Activated T-cell treated with anti-CD3 and anti-CD28 coated beads, Interleukin-2, amount 50 U/mL, for 1 hour (primary cell): Measurements from ENCODE around the gene LSM14A.

Experiments
- DNase-seq: peaks from one replicate; pipeline ENCODE4 v3.0.0-alpha.2; 2020

Gene LSM14A

GRCh38 chr19:34259367-34260095 is 87.2 kb downstream of the LSM14A start:
- no peak for DNase-seq

GRCh38 chr19:34260771-34261173 is 88.5 kb downstream of the LSM14A start:
- DNase-seq = no peak

- no peak for DNase-seq
Observed at GRCh38 chr19:34261334-34262109, 89.2 kb downstream of the LSM14A start.

DNA sequence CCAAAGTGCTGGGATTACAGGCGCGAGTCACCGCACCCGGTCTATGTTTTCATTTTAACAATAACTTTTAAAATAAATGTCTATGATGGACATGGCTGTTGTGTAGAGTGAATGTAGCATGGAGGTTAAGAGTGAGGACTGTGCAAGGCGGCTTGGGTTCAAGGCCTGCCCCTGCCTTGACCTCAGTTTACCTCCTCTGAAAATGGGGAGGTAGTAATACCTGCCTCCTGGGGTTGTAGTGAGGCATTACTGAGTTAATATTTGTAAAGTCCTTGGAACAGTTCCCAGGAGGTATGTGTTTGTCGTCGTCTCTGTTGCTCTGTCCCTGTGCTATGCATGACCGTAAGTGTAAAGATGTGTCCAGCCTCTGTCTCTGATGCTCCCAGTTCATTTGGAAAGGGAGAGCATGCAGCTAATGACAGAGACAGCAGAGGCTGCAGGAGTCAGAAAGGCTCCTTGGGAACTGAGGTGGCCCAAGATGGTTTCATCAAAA is 91.5 kb downstream of the LSM14A start:
- no peak for DNase-seq

- DNase-seq = no peak
Observed at GRCh38 chr19:34265221-34265650, 92.9 kb downstream of the LSM14A start.

DNA sequence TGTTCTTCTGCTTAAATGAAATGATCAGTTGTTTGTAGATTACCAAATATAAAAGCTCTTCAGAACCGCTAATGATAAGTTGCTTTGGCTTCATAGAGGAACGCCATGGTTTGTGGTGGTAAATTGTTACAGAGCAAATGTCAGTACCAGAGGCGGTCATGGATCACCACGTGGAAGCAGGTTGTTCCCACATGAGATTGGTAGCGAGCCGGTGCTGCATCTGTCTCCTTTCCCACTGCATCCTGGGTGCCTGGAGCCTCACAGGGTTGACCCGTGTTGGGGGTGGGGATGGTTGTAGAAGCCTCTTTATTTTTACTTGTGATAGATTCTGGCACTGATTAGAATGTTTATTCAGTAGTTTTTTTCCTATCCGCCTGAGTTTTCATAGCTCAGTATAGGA is 96.8 kb downstream of the LSM14A start:
- no peak for DNase-seq

DNA sequence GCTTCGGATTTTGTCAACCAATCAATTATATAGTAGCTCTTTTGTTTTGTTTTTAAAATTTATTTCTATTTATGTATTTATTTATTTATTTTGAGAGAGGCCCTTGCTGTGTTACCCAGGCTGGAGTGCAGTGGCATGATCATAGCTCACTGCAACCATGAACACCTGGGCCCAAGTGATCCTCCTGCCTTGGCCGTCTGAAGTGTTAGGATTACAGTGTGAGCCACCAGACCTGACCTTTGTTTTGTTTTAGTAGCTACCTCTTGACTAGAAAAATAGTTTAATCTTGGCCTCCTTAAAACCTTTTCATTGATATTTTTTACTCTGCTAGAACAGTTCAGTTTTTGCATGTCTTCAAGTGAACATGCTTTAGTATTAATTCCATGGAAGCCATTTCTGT is 97.2 kb downstream of the LSM14A start:
- no peak for DNase-seq

- DNase-seq = peak; percentile 73
Observed at GRCh38 chr19:34269968-34270621, 97.8 kb downstream of the LSM14A start.

DNA sequence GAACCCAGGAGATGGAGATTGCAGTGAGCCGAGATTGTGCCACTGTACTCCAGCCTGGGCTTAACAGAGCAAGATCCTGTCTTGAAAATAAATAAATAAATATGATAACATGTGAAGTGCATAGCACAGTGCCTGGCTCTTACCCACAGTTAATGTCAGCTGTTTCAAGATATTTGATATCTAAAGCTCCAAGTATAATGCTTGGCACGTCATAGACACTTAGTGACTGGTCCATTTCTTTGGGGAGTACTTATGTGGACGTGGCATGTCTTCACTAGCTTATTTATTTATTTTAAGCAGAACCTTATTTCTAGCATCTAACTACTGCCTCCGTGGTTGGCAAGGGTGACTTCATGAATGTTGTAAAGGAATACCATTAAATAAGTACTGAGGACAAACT is 100.8 kb downstream of the LSM14A start:
- no peak for DNase-seq

DNA sequence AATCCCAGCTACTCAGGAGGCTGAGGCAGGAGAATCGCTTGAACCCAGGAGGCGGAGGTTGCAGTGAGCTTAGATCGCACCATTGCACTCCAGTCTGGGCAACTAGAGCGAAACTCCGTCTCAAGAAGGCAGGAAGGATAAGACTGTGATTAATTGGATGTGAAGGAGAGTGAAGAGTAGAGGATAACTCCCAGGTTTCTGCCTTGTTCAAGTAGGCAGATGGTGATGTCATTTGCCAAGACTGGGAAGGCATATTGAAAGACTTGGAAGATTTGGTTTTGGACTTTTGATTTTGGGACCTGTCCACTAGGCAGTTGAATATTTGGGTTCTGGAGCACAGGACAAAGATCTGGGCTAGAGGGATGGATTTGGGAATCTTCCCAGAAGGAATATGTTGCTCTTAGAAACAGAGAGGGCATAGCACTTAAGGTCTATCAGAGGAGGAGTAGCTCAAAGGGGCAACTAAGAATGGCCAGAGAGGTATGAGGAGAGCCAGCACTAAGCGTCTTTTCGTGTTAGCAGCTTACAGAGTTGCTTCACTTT is 102.1 kb downstream of the LSM14A start:
- no peak for DNase-seq

GRCh38 chr19:34274827-34275625 is 102.7 kb downstream of the LSM14A start:
- no peak for DNase-seq

DNA sequence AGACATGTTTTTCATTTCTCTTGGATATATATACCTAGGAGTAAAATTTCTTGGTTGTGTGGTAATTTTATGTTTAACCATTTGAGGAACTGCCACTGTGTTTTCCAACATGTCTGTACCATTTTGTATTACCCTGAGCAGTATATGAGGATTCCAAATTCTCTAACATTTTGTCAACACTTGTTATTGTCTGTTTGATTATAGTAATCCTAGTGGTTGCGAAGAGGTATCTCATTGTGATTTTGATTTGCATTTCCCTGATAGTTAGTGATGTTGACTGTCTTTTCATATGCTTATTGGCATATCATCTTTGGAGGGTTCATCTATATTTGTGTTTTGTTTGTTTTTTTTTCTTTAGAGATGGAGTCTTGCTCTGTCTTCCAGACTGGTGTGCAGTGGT is 103.4 kb downstream of the LSM14A start:
- DNase-seq = no peak

DNA sequence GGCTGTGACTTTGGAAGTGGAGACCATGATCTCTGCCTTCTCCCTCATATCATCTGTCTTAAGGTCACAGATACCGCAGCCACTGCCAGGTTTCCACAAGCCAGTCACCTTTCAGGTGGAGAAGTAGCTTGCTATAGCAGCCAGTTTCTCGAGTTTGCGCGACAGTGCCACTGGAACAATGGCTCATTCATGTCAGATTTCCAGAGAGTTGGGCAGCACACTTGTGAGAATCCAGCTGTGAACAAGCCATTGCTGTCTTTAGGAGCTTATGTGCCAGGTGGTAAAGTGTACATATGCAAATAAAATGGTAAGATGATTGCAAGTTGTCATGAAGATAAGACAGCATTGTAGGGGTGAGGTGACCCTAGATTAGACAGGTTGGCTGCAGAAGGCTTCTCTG is 104.3 kb downstream of the LSM14A start:
- no peak for DNase-seq

DNA sequence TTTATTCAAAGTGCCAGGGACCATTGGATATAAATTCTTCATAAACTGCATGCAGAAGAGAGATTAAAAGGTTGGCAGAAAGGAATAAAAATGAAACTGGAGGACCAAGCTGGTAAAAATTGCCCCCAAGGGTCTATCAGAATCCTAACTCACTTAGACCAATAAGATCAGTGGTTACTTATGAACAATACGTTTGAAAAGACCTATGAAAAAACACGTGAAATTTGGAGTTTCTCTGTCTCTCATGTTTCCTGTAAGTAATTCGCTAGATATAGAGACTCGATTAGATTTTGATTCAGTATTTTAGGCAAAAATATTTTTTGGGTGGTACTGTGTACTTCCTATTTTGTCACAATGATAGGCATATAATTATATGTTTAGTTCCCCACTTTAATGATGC is 104.9 kb downstream of the LSM14A start:
- no peak for DNase-seq

GRCh38 chr19:34278783-34279182 is 106.5 kb downstream of the LSM14A start:
- DNase-seq = no peak
